K562 (cell line): ENCODE data around the gene KLHL14. TPM values are rescaled to one million over a fixed set of nuclear protein-coding genes. Genes with fewer than 3 reads are reported as not detected.

ENCODE experiments used
- ATAC-seq: fragments of 200-7000 bp; cut with Tn5 transposase; 3 replicates; pipeline ENCODE4 v1.9.1; 2020; ENCODE audit warnings: moderate library complexity
- BruUV-seq: library from RNA; stranded (reverse); fragments of 400-500 nt; replicated peaks from 2 replicates; lab custom pipeline; 2021; lab: Mats Ljungman, UMichigan
- CTCF ChIA-PET: fragments of 300-600 bp; formaldehyde crosslinking; extraction: SDS; loops from one replicate; lab custom pipeline; 2021; ENCODE audit warnings: low intra/inter-chr PET ratio; lab: Yijun Ruan, JAX
- POLR2A ChIA-PET: fragments of 300-600, 350-650 bp; sonication (Branson Sonifier 250); formaldehyde crosslinking; extraction: SDS; loops from one replicate; lab custom pipeline; 2021; ENCODE audit warnings: antibody characterized with exemption, inconsistent platforms; lab: Yijun Ruan, JAX
- DNase-seq, 4 experiments: peaks; one replicate each; pipeline versions ENCODE4 v3.0.0 to v3.0.0-alpha.2; 2011 to 2018; ENCODE audit warnings: low spot score in 3 of 4, mixed read lengths in 3 of 4; ENCODE audit errors: extremely low read depth in 1 of 4
- FAIRE-seq: peaks from 2 replicates; lab custom pipeline; 2011; peaks lifted over from hg19 to GRCh38; lab: Jason Lieb, UNC
- H2AFZ ChIP-seq: 2 replicates; pipeline ENCODE4 v1.6.0; 2011; ENCODE audit warnings: low read depth, low read length, control low read depth, inconsistent platforms
- H3K27ac ChIP-seq: fragments of 200-600 bp; 3 replicates; pipeline ENCODE4 v1.8.0; 2011; ENCODE audit warnings: low read depth, mild to moderate bottlenecking, control low read depth, inconsistent platforms, low read length, moderate library complexity, mixed read lengths; ENCODE audit errors: extremely low read depth
- H3K27me3 ChIP-seq, 2 experiments: fragments of 300-600 bp in 1 of 2; 2 replicates in 1 of 2; 3 replicates in 1 of 2; pipeline versions ENCODE4 v1.6.0 to v1.8.0; 2011; ENCODE audit warnings: inconsistent platforms in 2 of 2, low read length in 2 of 2, mild to moderate bottlenecking in 1 of 2, mixed read lengths in 1 of 2, moderate library complexity in 1 of 2; ENCODE audit not compliant: control insufficient read depth in 2 of 2, insufficient read depth in 2 of 2
- H3K36me3 ChIP-seq: fragments of 300-600 bp; 3 replicates; pipeline ENCODE4 v1.8.0; 2011; ENCODE audit warnings: mild to moderate bottlenecking, low read length, inconsistent platforms; ENCODE audit not compliant: control insufficient read depth, insufficient read depth
- H3K4me1 ChIP-seq, 2 experiments: fragments of 200-600 bp in 1 of 2; replicated peaks in 1 of 2; 2 replicates in 1 of 2; 3 replicates in 1 of 2; pipeline versions ENCODE4 v1.5.1 to v1.8.0; 2011; ENCODE audit warnings: inconsistent platforms in 2 of 2, low read length in 2 of 2, mild to moderate bottlenecking in 1 of 2, mixed read lengths in 1 of 2, moderate library complexity in 1 of 2; ENCODE audit not compliant: control insufficient read depth in 2 of 2, insufficient read depth in 2 of 2
- H3K4me2 ChIP-seq: 2 replicates; pipeline ENCODE4 v1.6.1; 2011; ENCODE audit warnings: low read length, control low read depth, inconsistent platforms, mixed read lengths; ENCODE audit not compliant: insufficient read depth
- H3K4me3 ChIP-seq: fragments of 200-600 bp; sonication (generic), shearing (Covaris generic); 2 replicates; pipeline ENCODE4 v1.5.1; 2016; ENCODE audit warnings: control low read depth, inconsistent platforms
- H3K79me2 ChIP-seq: fragments of 200-600 bp; 3 replicates; pipeline ENCODE4 v1.8.0; 2011; ENCODE audit warnings: low read length, inconsistent platforms; ENCODE audit not compliant: control insufficient read depth, insufficient read depth
- H3K9ac ChIP-seq, 2 experiments: 2 replicates each; pipeline versions ENCODE4 v1.6.0 to v1.6.1; 2011; ENCODE audit warnings: low read depth in 2 of 2, low read length in 2 of 2, control low read depth in 1 of 2, inconsistent platforms in 1 of 2, mild to moderate bottlenecking in 1 of 2, mixed read lengths in 1 of 2; ENCODE audit not compliant: insufficient read depth in 1 of 2
- H3K9me1 ChIP-seq: one replicate; pipeline ENCODE4 v1.6.0; 2011; ENCODE audit warnings: inconsistent platforms, mild to moderate bottlenecking, low read length, moderate library complexity; ENCODE audit not compliant: control insufficient read depth, insufficient read depth
- H3K9me3 ChIP-seq: replicated peaks from 2 replicates; pipeline ENCODE4 v1.5.1; 2011; ENCODE audit warnings: low read depth, low read length, inconsistent platforms; ENCODE audit not compliant: control insufficient read depth, insufficient read depth
- H4K20me1 ChIP-seq: replicated peaks from 2 replicates; pipeline ENCODE4 v1.6.1; 2011; ENCODE audit warnings: low read length, inconsistent platforms, mixed read lengths; ENCODE audit not compliant: control insufficient read depth, insufficient read depth
- MYNN ChIP-seq, 2 experiments: sonication (generic); formaldehyde crosslinking in 1 of 2; IDR thresholded peaks; 2 replicates each; pipeline versions ENCODE4 v1.5.0 to v1.6.1; 2016 to 2020; ENCODE audit warnings: antibody characterized with exemption in 1 of 2, missing genetic modification reagents in 1 of 2
- SMARCA5 ChIP-seq: fragments of 450-650 bp; IDR thresholded peaks from 2 replicates; pipeline ENCODE4 v1.6.1; 2016
- whole genome bisulfite sequencing: fragments of 100-300 bp; shearing (Covaris generic); methylation state at CpG from one replicate; pipeline ENCODE4 v1.1.6; 2016; ENCODE audit warnings: low coverage, mixed read lengths; ENCODE audit not compliant: insufficient coverage; ENCODE audit errors: missing lambda C conversion rate; 5-methylcytosine and 5-hydroxymethylcytosine counted together
- in situ Hi-C: fragments of 300-500 bp; cut with MboI; formaldehyde crosslinking; loops from 4 replicates; pipeline ENCODE4 v1.15.0; 2018; ENCODE audit warnings: inconsistent platforms, mixed read lengths
- intact Hi-C: fragments of 100-400 bp; cut with micrococcal nuclease; formaldehyde crosslinking; loops from 2 replicates; pipeline ENCODE4 v1.14.2; 2022
- polyA plus RNA-seq, 8 experiments: library from polyadenylated mRNA; depleted of rRNA in 4 of 8; stranded (reverse) in 5 of 8; unstranded in 3 of 8; fragments of >200 nt; fragmentation: Nextera tagmentation in 2 of 8; fragmentation: Illumina TruSeq in 1 of 8; extraction: Ambion mirVana in 2 of 8; extraction: Trizol in 1 of 8; gene quantifications; 2 replicates each; pipeline versions ENCODE4 v1.2.1 to v1.2.3, GENCODE V29; 2011 to 2014; ENCODE audit warnings: inconsistent platforms in 1 of 8, missing spikeins in 1 of 8
- total RNA-seq, 7 experiments: library from RNA; depleted of rRNA in 6 of 7; stranded (reverse); fragments of >200 nt in 6 of 7; fragmentation: Illumina TruSeq in 2 of 7; extraction: Trizol in 2 of 7; gene quantifications; 2 replicates each; pipeline versions ENCODE4 v1.2.1 to v1.2.3, GENCODE V29; 2011 to 2021; ENCODE audit warnings: low replicate concordance in 1 of 7

Gene KLHL14
- total and polyA plus RNA-seq, 9 of the 15 experiments (the other 6 are each of a cell fraction or from before 2014, with no cell fraction given), result not detected

- no peak overlapping the region for H3K27ac ChIP-seq
- WGBS, result 0% methylated on average over 1 of the region's 1 CpG
- H3K4me2 ChIP-seq, result no peak overlapping the region
- TF ChIP-seq MYNN (IDR thresholded peaks at IDR 0.05) (no peak), MYNN (CRISPR knock-in tag; IDR thresholded peaks at IDR 0.05) (no peak)
- no peak overlapping the region for H3K4me3 ChIP-seq
- no peaks in the 10 kb centered on the region for H3K36me3 ChIP-seq
- H3K4me1 ChIP-seq, result no peaks in the 10 kb centered on the region
- in situ Hi-C loops, result no loop called here
- no peak for ATAC-seq
- no peaks in the 10 kb centered on the region for H3K79me2 ChIP-seq
- ChIA-PET POLR2A (no interaction called here), CTCF (no interaction called here)
- no peaks in the 10 kb centered on the region for H3K9me1 ChIP-seq
- no peaks in the 10 kb centered on the region for H4K20me1 ChIP-seq
- no peak overlapping the region for H3K9ac ChIP-seq
- H3K27me3 ChIP-seq, result no peaks in the 10 kb centered on the region
- no peak overlapping the region for H2AFZ ChIP-seq
- no peaks in the 10 kb centered on the region for H3K9me3 ChIP-seq
- no TSS peak for BruUV-seq
- FAIRE-seq, result no peak
- DNase-seq, result no peak
- intact Hi-C loops, result no loop called here
These were observed 11.6 kb downstream of the KLHL14 start for GRCh38 chr18:32761231-32761630.

- Histone ChIP-seq H4K20me1 (no peaks in the 10 kb centered on the region), H3K4me3 (no peak overlapping the region), H2AFZ (no peak overlapping the region), H3K9me3 (no peaks in the 10 kb centered on the region), H3K4me1 (no peaks in the 10 kb centered on the region), H3K79me2 (no peaks in the 10 kb centered on the region), H3K4me2 (no peak overlapping the region), H3K9me1 (no peaks in the 10 kb centered on the region), H3K9ac (no peak overlapping the region), H3K36me3 (no peaks in the 10 kb centered on the region), H3K27me3 (no peaks in the 10 kb centered on the region), H3K27ac (no peak overlapping the region)
- intact Hi-C loops, result no loop called here
- POLR2A ChIA-PET, result no interaction called here
- no peak for FAIRE-seq
- DNase-seq, result no peak
- TF ChIP-seq SMARCA5, result no peak
- WGBS, result 0% methylated on average over 6 of the region's 6 CpGs
- CTCF ChIA-PET, result no interaction called here
- no peak for ATAC-seq
- BruUV-seq, result no TSS peak
- in situ Hi-C loops, result no loop called here
These were observed 12.4 kb downstream of the KLHL14 start for GRCh38 chr18:32760391-32760790.
